Liver (tissue), 9 donors: Measurements from ENCODE around the gene ENOX2. TPM values are rescaled to one million over a fixed set of nuclear protein-coding genes. Genes with fewer than 3 reads are reported as not detected.

ENCODE experiments used
- DNase-seq: peaks from one replicate; pipeline ENCODE4 v3.0.0-alpha.2; 2017; ENCODE audit warnings: low spot score
- H3K27ac ChIP-seq, 2 donors: one replicate each; pipeline ENCODE4 v1.7.0; 2013; ENCODE audit warnings: inconsistent platforms in 2 of 2, low read length in 2 of 2, control low read depth in 1 of 2, low read depth in 1 of 2, mild to moderate bottlenecking in 1 of 2
- H3K27me3 ChIP-seq, 4 donors: one replicate each; pipeline versions ENCODE4 v1.6.1 to v1.7.0; 2013; ENCODE audit warnings: low read length in 3 of 4, inconsistent platforms in 1 of 4, mild to moderate bottlenecking in 1 of 4, moderate library complexity in 1 of 4; ENCODE audit not compliant: control insufficient read depth in 4 of 4, insufficient read depth in 4 of 4
- H3K36me3 ChIP-seq, 4 donors: one replicate each; pipeline versions ENCODE4 v1.6.1 to v1.7.0; 2013; ENCODE audit warnings: low read length in 3 of 4, mild to moderate bottlenecking in 3 of 4, low read depth in 1 of 4, moderate library complexity in 1 of 4; ENCODE audit not compliant: control insufficient read depth in 4 of 4, insufficient read depth in 3 of 4
- H3K4me1 ChIP-seq, 4 donors: one replicate each; pipeline versions ENCODE4 v1.6.1 to v1.7.0; 2013; ENCODE audit warnings: low read length in 3 of 4, mild to moderate bottlenecking in 3 of 4, moderate library complexity in 1 of 4; ENCODE audit not compliant: control insufficient read depth in 4 of 4, insufficient read depth in 4 of 4
- H3K4me3 ChIP-seq, 3 donors: one replicate each; pipeline versions ENCODE4 v1.6.1 to v1.7.0; 2013; ENCODE audit warnings: low read length in 3 of 3, control low read depth in 1 of 3, low read depth in 1 of 3, mild to moderate bottlenecking in 1 of 3
- H3K9ac ChIP-seq, 2 donors: one replicate each; pipeline ENCODE4 v1.7.0; 2013; ENCODE audit warnings: low read length in 2 of 2, mild to moderate bottlenecking in 2 of 2, moderate library complexity in 2 of 2, control low read depth in 1 of 2, low read depth in 1 of 2
- H3K9me3 ChIP-seq, 4 donors: one replicate each; pipeline versions ENCODE4 v1.6.1 to v1.7.0; 2013; ENCODE audit warnings: low read length in 3 of 4; ENCODE audit not compliant: control insufficient read depth in 4 of 4
- EGR1 ChIP-seq, 2 donors: IDR thresholded peaks; 2 replicates each; pipeline ENCODE4 v1.6.1; 2016 to 2018; ENCODE audit warnings: antibody characterized with exemption in 2 of 2, low read depth in 2 of 2
- FOXA1 ChIP-seq: IDR thresholded peaks from 2 replicates; pipeline ENCODE4 v1.6.1; 2016; ENCODE audit warnings: antibody characterized with exemption
- FOXA2 ChIP-seq: IDR thresholded peaks from 2 replicates; pipeline ENCODE4 v1.6.1; 2016; ENCODE audit warnings: antibody characterized with exemption
- GABPA ChIP-seq, 2 donors: IDR thresholded peaks in 1 of 2; conservative IDR thresholded peaks in 1 of 2; 2 replicates each; pipeline ENCODE4 v1.6.1; 2016; ENCODE audit warnings: antibody characterized with exemption in 2 of 2, mild to moderate bottlenecking in 1 of 2, moderate library complexity in 1 of 2
- HNF4A ChIP-seq, 2 donors: conservative IDR thresholded peaks; 2 replicates each; pipeline ENCODE4 v1.6.1; 2016; ENCODE audit warnings: antibody characterized with exemption in 2 of 2, mild to moderate bottlenecking in 2 of 2
- HNF4G ChIP-seq: IDR thresholded peaks from 2 replicates; pipeline ENCODE4 v1.6.1; 2016; ENCODE audit warnings: antibody characterized with exemption
- JUND ChIP-seq, 2 donors: IDR thresholded peaks; 2 replicates each; pipeline ENCODE4 v1.6.1; 2016; ENCODE audit warnings: antibody characterized with exemption in 2 of 2
- NR2F2 ChIP-seq: IDR thresholded peaks from 2 replicates; pipeline ENCODE4 v1.6.1; 2016; ENCODE audit warnings: antibody characterized with exemption
- RXRA ChIP-seq, 2 donors: IDR thresholded peaks; 2 replicates each; pipeline ENCODE4 v1.6.1; 2017 to 2018; ENCODE audit warnings: antibody characterized with exemption in 2 of 2, mild to moderate bottlenecking in 1 of 2
- SP1 ChIP-seq: IDR thresholded peaks from 2 replicates; pipeline ENCODE4 v1.6.1; 2018; ENCODE audit warnings: antibody characterized with exemption, mild to moderate bottlenecking
- TAF1 ChIP-seq: conservative IDR thresholded peaks from 2 replicates; pipeline ENCODE4 v1.6.1; 2016; ENCODE audit warnings: antibody characterized with exemption, mild to moderate bottlenecking
- YY1 ChIP-seq: IDR thresholded peaks from 2 replicates; pipeline ENCODE4 v1.6.1; 2016; ENCODE audit warnings: antibody characterized with exemption, mild to moderate bottlenecking
- WGBS: extraction: QIAGEN DNeasy Blood & Tissue Kit; methylation state at CpG from one replicate; pipeline ENCODE4 v1.1.7; 2013; 5-methylcytosine and 5-hydroxymethylcytosine counted together
- polyA plus RNA-seq, 2 donors: library from polyadenylated mRNA; stranded (reverse) in 1 of 2; unstranded in 1 of 2; fragments of 200-250 nt in 1 of 2; fragments of >200 nt in 1 of 2; fragmentation: Nextera tagmentation in 1 of 2; extraction: Ambion mirVana in 1 of 2; gene quantifications; one replicate each; pipeline versions ENCODE4 v1.2.1 to v1.2.3, GENCODE V29; 2013 to 2015
- total RNA-seq, 2 donors: library from RNA; depleted of rRNA; stranded (reverse); fragments of >200 nt; gene quantifications; one replicate each; pipeline ENCODE4 v1.2.3, GENCODE V29; 2014
- TF ChIP-seq, protein P1 (sequence below): IDR thresholded peaks from 2 replicates; pipeline ENCODE4 v1.6.1; 2016; ENCODE audit warnings: antibody characterized with exemption, mild to moderate bottlenecking
- TF ChIP-seq, protein P2 (sequence below): IDR thresholded peaks from 2 replicates; pipeline ENCODE4 v1.6.1; 2016; ENCODE audit warnings: antibody characterized with exemption
- TF ChIP-seq, protein P3 (sequence below): IDR thresholded peaks from 2 replicates; pipeline ENCODE4 v1.6.1; 2016; ENCODE audit warnings: antibody characterized with exemption
- TF ChIP-seq, protein P4 (sequence below): IDR thresholded peaks from 2 replicates; pipeline ENCODE4 v1.6.1; 2016; ENCODE audit warnings: antibody characterized with exemption
- donor health status: healthy.
- donor health status: healthy.
- donor health status: healthy.
- donor health status: healthy.
- donor health status: healthy.

ENOX2 gene
- total and polyA plus RNA-seq, 4 donors: 5.0 to 11.5 (median 6.5) TPM

DNA sequence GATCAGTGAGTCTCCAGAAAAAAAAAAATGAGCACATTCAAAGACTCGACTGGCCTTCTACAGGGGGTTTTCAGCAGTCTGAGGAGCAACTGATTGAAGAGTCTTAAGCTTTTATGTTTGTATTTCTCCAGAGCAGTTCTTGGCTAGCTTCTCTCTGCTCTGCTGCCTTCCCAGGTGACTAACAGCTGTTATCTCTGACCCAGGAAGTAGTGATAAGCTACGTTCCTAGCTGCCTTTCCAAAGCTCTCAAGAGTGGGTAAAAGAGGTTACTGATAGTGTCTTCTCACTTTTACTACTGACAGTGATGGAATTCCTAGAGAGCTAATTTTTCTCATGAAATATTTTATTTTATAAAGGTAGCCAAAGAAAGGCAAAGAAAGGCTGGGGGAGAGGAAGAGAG lies 66.6 kb downstream of the ENOX2 start (continued):
- TF ChIP-seq, protein P1, sequence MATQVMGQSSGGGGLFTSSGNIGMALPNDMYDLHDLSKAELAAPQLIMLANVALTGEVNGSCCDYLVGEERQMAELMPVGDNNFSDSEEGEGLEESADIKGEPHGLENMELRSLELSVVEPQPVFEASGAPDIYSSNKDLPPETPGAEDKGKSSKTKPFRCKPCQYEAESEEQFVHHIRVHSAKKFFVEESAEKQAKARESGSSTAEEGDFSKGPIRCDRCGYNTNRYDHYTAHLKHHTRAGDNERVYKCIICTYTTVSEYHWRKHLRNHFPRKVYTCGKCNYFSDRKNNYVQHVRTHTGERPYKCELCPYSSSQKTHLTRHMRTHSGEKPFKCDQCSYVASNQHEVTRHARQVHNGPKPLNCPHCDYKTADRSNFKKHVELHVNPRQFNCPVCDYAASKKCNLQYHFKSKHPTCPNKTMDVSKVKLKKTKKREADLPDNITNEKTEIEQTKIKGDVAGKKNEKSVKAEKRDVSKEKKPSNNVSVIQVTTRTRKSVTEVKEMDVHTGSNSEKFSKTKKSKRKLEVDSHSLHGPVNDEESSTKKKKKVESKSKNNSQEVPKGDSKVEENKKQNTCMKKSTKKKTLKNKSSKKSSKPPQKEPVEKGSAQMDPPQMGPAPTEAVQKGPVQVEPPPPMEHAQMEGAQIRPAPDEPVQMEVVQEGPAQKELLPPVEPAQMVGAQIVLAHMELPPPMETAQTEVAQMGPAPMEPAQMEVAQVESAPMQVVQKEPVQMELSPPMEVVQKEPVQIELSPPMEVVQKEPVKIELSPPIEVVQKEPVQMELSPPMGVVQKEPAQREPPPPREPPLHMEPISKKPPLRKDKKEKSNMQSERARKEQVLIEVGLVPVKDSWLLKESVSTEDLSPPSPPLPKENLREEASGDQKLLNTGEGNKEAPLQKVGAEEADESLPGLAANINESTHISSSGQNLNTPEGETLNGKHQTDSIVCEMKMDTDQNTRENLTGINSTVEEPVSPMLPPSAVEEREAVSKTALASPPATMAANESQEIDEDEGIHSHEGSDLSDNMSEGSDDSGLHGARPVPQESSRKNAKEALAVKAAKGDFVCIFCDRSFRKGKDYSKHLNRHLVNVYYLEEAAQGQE: no peak
- TF ChIP-seq GABPA (IDR thresholded peaks at IDR 0.05 in 1 of 2, conservative IDR thresholded peaks at IDR 0.05 in 1 of 2) (no peak), EGR1 (IDR thresholded peaks at IDR 0.05; ENCODE audit: low read depth in 2 of 2) (no peak)
- TF ChIP-seq, protein P2, sequence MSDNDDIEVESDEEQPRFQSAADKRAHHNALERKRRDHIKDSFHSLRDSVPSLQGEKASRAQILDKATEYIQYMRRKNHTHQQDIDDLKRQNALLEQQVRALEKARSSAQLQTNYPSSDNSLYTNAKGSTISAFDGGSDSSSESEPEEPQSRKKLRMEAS: no peak

DNA sequence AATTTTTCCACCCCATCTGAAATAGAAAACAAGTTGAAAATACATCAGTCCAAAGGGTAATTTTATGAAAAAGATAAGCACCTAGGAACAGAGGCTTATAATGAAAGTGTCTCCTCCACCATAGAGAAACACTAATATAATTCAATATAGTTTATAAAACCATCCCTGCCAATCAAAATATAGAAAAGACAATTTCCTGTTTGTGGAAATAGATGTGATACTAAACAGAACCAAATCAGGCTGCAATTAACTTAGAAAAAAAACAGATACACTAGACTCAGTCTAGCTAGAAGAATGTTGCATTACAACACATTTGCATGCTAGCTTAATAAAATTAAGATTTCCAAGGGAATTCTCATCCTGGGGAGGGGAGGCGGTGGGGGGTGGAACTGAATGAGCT lies 68.2 kb downstream of the ENOX2 start:
- Histone ChIP-seq H3K9ac (no peak overlapping the region), H3K27me3 (no peaks in the 10 kb centered on the region), H3K36me3 (no peaks in the 10 kb centered on the region), H3K4me3 (no peak overlapping the region), H3K27ac (no peak overlapping the region), H3K4me1 (peaks cover 3 to 16% (median 13%) of the 10 kb centered on the region in 4 donors), H3K9me3 (no peaks in the 10 kb centered on the region)
- no peak for DNase-seq
- TF ChIP-seq EGR1 (IDR thresholded peaks at IDR 0.05; ENCODE audit: low read depth in 2 of 2) (no peak), SP1 (no peak), FOXA2 (no peak), RXRA (IDR thresholded peaks at IDR 0.05) (no peak), YY1 (no peak), HNF4G (no peak), JUND (IDR thresholded peaks at IDR 0.05) (no peak), TAF1 (no peak), NR2F2 (no peak)
- TF ChIP-seq, protein P3, sequence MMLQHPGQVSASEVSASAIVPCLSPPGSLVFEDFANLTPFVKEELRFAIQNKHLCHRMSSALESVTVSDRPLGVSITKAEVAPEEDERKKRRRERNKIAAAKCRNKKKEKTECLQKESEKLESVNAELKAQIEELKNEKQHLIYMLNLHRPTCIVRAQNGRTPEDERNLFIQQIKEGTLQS: no peak
- TF ChIP-seq, protein P2: no peak
- TF ChIP-seq, protein P1: no peak
- WGBS: 91% methylated on average over 1 of the region's 1 CpG

DNA sequence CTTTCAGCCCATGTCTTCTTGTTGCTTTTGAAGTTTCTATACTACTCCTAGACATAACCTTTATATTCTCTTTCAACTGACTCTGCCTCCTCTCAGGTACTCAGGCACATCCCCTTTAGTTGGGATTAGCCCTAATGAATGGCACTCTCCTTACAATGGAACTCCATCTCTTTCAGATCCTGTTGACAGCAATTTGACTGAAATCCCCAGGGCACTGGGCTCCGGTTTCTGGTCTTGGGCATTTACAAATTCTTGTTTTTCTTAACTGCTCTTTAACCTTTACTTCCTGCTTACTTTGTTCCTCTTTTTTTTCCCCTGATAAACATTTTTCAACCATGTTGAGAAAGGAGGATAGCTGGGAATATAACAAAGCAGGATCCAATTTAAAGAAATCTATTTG lies 68.9 kb downstream of the ENOX2 start:
- H3K36me3 ChIP-seq: no peaks in the 10 kb centered on the region
- no peak for DNase-seq
- H3K27ac ChIP-seq: no peak overlapping the region
- 30% methylated on average over 1 of the region's 1 CpG for WGBS
- no peak overlapping the region for H3K9ac ChIP-seq
- peaks cover 3 to 16% (median 14%) of the 10 kb centered on the region in 4 donors for H3K4me1 ChIP-seq
- no peaks in the 10 kb centered on the region for H3K9me3 ChIP-seq
- H3K4me3 ChIP-seq: no peak overlapping the region
- no peaks in the 10 kb centered on the region for H3K27me3 ChIP-seq
- TF ChIP-seq YY1 (no peak), HNF4G (no peak), FOXA2 (no peak), TAF1 (no peak), JUND (IDR thresholded peaks at IDR 0.05) (no peak), SP1 (no peak), GABPA (IDR thresholded peaks at IDR 0.05 in 1 of 2, conservative IDR thresholded peaks at IDR 0.05 in 1 of 2) (no peak), FOXA1 (no peak), NR2F2 (no peak), HNF4A (conservative IDR thresholded peaks at IDR 0.05) (no peak), EGR1 (IDR thresholded peaks at IDR 0.05; ENCODE audit: low read depth in 2 of 2) (no peak)
- TF ChIP-seq, protein P3: no peak
- TF ChIP-seq, protein P4, sequence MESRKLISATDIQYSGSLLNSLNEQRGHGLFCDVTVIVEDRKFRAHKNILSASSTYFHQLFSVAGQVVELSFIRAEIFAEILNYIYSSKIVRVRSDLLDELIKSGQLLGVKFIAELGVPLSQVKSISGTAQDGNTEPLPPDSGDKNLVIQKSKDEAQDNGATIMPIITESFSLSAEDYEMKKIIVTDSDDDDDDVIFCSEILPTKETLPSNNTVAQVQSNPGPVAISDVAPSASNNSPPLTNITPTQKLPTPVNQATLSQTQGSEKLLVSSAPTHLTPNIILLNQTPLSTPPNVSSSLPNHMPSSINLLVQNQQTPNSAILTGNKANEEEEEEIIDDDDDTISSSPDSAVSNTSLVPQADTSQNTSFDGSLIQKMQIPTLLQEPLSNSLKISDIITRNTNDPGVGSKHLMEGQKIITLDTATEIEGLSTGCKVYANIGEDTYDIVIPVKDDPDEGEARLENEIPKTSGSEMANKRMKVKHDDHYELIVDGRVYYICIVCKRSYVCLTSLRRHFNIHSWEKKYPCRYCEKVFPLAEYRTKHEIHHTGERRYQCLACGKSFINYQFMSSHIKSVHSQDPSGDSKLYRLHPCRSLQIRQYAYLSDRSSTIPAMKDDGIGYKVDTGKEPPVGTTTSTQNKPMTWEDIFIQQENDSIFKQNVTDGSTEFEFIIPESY: no peak
- TF ChIP-seq, protein P2: no peak
